ENCODE measurements around the gene C22orf15.

DNA sequence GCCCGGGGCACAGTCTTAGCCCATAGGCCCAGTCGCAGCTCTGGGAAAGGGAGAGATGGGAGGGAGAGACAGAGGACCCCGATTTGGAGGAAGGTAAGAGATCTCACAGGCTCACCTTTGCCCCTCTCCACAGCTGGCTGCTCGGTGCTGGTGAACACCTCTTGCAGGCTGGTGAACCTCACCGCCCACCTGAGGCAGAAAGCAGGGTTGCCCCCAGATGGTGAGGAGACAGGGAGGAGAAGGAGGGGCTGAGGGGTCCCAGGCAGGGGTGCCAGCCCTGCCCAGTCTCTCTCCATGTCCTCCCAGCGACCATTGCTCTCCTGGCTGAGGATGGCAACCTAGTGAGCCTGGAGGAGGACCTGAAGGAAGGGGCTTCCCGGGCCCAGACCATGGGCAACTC is 1.2 kb downstream of the C22orf15 start:
- TF ChIP-seq, protein P1, sequence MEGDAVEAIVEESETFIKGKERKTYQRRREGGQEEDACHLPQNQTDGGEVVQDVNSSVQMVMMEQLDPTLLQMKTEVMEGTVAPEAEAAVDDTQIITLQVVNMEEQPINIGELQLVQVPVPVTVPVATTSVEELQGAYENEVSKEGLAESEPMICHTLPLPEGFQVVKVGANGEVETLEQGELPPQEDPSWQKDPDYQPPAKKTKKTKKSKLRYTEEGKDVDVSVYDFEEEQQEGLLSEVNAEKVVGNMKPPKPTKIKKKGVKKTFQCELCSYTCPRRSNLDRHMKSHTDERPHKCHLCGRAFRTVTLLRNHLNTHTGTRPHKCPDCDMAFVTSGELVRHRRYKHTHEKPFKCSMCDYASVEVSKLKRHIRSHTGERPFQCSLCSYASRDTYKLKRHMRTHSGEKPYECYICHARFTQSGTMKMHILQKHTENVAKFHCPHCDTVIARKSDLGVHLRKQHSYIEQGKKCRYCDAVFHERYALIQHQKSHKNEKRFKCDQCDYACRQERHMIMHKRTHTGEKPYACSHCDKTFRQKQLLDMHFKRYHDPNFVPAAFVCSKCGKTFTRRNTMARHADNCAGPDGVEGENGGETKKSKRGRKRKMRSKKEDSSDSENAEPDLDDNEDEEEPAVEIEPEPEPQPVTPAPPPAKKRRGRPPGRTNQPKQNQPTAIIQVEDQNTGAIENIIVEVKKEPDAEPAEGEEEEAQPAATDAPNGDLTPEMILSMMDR (IDR thresholded peaks at IDR 0.05) = no peak
- no peak for TF ChIP-seq POLR2A (IDR thresholded peaks at IDR 0.05)
